PC-3 (cell line): ENCODE results near the gene STXBP6.

Experiments
- CTCF ChIP-seq: fragments of 300-600 bp; sonication (generic); conservative IDR thresholded peaks from 2 replicates; pipeline ENCODE4 v1.5.1; 2017; ENCODE audit warnings: antibody characterized with exemption, low read depth, mild to moderate bottlenecking, low read length
- EZH2 ChIP-seq: fragments of 300-600 bp; sonication (generic); IDR thresholded peaks from one replicate; pipeline ENCODE4 v1.6.1; 2017; ENCODE audit warnings: antibody characterized with exemption, mild to moderate bottlenecking, low read length; ENCODE audit not compliant: unreplicated experiment
- EZH2phosphoT487 ChIP-seq: fragments of 300-600 bp; sonication (generic); IDR thresholded peaks from 2 replicates; pipeline ENCODE4 v1.6.1; 2018; ENCODE audit warnings: mild to moderate bottlenecking, antibody characterized with exemption, low read length, borderline replicate concordance

GRCh38 chr14:25037032-25037431 is 12.9 kb downstream of the STXBP6 start:
- TF ChIP-seq CTCF (no peak), EZH2 (no peak), EZH2phosphoT487 (no peak)
